ENCODE measurements around the gene LCOR.
A peak's percentile ranks its signal among the peaks of the same experiment; 100 is the strongest.
"Not testable (repeated sequence)": the region's sequence is repeated elsewhere in the genome, so short reads cannot be mapped to it uniquely, and the experiment has no call there.

LCOR gene

GRCh38 chr10:97015240-97015639 is 183.1 kb downstream of the LCOR start:
- no peak for DNase-seq

DNA sequence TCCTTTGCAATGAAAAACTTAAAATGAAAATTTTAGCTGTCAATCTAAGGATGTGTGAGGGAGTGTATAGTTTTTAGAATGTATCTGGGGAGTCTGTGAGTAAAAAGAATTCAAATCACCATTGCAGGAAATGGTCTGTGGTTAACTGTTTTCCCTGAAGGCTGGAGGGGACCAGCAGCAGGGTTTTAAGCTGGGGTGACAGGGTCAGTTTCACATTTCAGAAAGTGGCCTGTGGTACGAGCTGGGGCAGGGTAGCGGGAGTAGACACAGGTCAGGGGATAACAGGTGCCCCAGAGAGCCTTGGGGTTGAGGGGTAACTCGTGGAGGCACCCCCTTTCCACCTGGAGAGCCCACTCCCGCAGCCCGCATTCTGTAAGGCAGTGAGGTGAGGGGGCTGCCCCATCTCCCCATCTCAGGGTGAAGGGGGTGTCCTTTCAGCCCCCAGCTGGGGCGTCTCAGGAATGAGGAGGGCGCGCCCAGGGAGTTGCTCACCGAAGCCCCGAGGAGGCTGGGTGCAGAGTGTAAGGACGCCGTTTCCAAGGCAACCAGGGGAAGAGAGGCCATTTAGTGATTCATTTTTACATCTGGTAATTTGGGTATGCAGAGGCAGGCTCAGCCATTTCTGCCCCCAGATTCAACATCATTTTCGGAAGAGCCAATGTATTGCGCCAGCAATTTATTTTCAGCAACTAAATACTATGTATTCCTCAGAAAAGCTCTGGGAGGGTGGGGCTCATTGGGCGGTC is 184.8 kb downstream of the LCOR start:
- DNase-seq: no peak

DNA sequence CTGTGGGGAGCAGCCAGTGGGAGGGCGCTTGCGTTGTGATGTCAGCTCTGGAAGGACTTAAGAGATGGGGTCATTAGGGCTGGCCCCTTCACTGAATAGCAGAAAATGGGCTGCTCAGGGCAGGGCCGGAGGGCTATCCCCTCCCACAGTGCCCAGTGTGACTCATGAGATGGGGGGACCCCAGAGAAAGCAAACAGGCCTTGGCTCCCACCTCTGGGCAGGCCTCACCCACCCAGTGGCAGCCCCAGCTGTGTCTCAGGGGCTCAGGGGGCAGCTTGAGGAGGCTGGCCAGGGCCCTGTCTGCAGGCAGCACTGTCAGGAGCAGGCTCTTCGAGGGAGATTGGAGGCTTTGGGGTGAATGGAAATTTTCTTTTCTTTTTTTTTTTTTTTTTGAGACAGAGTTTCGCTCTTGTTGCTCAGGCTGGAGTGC is 185.4 kb downstream of the LCOR start:
- DNase-seq: no peak

DNA sequence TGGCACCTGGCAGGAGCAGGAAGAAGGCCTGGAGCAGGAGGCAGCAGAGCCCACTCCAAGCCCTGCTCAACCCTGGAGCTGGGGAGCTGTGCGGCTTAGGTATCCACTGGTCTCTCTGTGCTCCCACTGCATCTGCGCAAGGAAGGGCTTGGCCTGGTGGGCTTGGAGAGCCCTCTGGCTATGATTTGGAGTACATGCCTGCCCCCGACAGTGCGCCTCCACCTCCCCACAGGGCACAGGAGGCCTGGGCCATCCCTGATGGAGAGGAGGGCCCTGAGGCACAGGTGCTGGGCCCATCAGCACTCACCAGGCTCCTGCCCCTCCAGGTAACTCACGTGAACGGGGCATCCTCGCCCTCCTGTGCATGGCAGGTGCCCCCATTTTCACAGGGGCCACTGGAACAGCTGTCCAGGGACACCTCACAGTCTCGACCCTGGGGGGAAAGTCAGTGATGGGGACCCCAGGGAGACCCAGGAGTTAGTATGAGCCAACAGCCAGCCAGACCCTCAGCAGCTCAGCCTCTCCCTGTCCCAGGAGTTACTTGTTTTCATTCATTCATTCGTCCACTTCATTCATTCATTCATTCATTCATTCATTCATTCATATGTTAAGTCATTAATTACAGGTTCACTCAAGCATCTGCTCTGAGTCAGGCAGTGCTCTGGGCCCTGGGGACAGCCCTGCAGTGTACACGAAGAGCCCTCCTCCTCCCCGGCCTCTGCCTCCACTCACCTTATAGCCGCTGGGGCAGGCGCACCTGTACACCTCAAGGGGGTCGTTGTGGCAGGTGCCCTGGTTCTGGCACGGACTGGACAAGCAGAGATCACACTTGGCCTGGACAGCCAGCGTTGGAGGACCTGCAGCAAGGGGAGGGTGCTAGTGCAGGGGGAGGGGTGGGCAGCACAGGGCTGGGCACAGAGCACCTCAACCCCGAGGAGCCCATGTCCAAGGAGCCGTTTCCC is 186.4 kb downstream of the LCOR start:
- no peak for DNase-seq

DNA sequence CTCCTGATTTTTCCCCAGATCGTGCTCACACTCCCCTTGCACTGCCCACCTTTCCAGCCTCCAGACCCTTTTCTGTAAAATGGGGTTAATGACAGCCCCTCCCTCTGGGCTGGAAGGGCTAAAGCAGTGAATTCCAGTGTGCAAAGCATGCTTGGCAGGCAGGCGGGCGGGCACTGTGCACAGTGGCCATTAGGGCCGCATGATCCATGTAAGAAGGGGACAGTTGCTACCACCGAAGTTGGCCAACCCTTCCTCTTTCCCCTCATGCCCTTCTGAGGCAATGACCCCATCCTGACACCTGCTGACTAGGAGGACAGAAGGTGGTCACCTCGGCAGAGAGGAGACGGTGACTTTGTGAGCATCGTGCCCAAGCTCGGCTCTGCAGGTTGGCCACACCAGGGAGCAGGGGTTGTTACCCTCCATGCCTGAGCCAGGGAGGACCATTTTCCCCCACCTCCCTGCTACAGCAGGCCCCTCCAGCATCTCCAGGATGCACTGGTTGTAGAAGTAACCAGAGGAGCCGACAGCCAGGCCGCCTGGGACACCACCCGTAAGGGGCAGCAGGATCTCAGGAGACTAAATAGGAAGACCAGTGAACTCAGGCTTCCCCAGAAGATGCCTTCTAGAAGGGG is 187.2 kb downstream of the LCOR start:
- no peak for DNase-seq

DNA sequence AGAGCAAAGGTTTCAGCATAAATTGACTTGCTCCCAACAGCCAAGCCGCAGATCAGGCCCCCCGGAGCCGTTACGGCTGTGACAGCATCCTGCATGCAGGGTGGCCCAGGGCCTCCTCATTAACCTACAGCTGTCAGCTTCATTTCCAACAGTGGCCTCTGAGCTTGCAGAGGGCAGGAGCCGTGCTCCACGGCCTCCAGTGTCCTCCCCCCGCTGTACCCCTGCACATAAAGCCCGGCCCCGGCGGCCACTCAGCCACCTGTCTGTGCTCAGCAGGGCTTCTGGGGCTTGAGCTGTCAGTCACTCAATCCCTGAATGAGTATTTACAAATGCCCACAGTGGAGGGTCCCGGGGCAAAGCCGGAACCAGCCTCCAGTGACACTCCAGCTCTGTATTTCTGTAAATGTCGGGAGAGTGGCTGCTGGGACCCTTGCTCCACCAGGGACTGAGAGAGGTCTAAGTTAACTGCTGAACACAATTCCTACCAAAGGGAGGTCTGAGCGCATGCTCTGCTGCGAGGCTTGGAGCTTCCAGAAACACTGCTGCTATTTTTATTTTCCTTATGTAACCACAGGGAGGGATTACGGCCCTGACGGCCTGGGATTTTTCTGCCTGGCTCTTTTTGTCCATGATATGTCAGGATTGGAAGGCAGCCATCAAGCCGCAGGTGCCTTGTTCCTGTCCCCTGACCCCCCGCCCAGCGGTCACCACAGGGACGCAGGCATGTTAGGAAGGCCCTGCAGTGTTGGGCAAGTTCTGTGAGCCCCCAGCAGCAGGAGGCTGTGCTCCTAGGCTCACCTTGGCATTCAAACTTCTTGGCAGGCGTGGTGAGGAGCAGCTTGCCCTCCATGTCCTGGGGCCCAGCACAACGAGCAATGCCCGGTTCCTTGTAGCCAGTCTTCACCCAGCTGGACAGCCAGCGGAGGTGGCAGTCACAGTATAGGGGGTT is 188.6 kb downstream of the LCOR start:
- peak; percentile 9 for DNase-seq

- no peak for DNase-seq
These were observed 190.5 kb downstream of the LCOR start for GRCh38 chr10:97022616-97023015.

DNA sequence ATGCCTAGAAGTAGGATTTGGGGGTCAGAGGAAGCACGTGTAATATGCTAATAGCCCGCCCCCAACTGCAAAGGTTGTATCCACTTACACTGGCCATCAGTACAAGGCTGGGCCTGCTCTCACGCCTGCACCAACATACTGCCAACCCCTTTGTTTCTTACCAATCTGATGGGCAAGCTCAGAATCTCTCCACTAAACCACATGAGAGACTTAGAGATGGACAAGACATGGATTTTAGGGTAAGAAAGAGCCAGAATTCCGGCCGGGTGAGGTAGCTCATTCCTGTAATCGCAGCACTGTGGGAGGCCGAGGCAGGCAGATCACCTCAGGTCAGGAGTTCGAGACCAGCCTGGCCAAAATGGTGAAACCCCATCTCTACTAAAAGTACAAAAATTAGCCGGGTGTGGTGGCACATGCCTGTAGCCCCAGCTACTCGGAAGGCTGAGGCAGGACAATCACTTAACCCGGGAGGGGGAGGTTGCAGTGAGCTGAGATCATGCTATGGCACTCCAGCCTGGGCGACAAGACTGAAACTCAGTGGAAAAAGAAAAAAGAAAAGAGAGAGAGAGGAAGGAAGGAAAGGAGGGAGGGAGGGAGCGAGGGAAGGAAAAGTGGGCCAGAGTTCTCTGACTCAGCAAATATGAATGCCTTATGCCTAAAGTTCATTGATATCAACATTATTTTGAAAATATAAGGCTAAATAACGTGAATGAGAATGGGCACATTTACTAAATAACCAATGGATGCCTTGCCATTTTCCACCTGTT is 191.5 kb downstream of the LCOR start:
- peak; percentile 16 for DNase-seq

DNA sequence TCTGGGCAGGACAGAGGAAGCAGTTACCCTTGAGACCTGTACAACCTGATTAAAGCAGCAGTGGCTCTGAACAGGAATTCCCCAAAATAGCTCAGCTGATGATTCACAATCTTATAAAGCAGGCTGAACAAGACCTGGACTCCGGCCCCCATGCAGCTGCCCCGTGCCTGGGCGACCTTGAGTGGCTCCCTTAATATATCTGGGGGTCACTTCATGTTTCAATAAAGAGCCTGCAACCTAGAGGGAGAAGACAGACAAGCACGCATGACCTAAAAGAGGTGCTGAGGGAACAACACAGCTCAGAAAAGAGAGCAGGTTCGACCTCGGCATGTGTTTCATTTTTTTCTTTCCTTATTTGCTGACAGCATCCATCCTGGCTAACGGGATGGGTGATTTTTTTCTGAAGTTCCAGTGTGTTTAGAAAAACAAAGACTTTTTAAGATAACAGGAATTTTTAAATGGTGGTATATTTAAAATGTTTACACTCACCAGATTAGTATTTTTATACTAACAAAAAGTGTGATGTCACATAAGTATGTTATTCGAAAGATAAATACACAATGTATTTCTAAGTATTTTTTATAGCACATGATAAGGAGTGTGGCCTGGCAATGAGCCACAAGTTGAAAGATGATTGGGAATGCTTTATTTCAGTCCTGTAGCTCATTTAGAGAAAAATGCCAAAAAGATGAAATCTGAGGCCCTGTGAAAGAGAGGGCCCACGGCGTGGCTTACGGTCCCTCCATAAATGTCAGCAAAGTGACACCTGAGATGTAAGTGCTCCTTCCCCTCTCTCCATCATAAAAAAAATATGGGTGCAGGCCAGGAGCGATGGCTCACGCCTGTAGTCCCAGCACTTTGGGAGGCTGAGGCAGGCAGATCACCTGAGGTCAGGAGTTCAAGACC is 192.3 kb downstream of the LCOR start:
- DNase-seq: peak; percentile 51

DNA sequence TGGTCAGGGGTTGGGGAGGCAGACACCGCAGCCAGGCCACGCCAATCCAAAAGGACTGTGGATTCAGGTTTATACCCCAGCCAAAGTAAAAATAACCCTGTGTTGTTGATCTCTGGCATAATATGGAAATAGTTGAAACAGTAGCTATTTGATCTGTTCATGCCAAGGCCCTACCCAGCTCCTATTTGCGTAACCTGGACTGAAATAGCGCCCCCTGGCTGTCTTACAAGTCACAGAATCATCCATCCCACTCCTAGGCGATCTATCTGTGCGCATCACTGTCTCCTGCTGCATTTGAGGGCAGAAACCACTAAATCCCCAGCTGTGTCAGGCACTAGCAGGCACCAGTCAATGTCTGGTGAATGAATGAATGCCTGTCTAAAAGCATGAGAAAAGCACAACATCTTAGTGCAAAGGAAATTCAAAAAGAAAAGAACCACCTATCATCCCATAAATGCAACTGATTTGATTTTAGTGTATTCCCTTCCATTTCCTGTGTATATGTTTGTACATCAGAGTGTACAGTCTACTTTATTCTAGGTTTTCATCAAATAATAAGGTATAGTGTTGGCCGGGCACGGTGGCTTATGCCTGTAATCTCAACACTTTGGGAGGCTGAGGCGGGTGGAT is 193.6 kb downstream of the LCOR start:
- peak; percentile 28 for DNase-seq

GRCh38 chr10:97028126-97028831 is 196.2 kb downstream of the LCOR start:
- peak; percentile 33 for DNase-seq

GRCh38 chr10:97028832-97029178 is 196.7 kb downstream of the LCOR start:
- no peak for DNase-seq

DNA sequence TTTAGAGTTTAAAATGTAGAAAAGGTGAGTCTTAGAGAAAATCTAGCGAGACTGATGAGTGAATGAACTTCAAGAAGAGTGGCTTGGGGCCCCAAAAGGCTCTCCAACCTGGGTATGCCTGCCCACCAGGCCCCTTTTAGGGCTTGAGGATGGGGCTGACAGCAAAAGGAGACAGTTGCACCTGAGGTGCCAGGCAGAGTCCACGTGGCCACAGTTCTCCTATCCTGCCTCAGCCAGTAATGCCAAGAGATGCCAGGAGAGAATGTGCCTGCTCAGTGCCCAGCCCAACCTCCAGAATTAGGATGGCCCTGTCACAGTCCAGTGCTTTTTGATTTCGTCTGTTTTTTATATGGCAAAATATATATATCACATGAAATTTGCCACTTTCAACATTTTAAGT is 197.2 kb downstream of the LCOR start:
- no peak for DNase-seq

- no peak for DNase-seq
These were observed 198.8 kb downstream of the LCOR start for GRCh38 chr10:97030894-97031293.

- no peak for DNase-seq
These were observed 199.4 kb downstream of the LCOR start for GRCh38 chr10:97031459-97031858.

GRCh38 chr10:97032624-97033023 is 200.5 kb downstream of the LCOR start:
- DNase-seq: no peak

DNA sequence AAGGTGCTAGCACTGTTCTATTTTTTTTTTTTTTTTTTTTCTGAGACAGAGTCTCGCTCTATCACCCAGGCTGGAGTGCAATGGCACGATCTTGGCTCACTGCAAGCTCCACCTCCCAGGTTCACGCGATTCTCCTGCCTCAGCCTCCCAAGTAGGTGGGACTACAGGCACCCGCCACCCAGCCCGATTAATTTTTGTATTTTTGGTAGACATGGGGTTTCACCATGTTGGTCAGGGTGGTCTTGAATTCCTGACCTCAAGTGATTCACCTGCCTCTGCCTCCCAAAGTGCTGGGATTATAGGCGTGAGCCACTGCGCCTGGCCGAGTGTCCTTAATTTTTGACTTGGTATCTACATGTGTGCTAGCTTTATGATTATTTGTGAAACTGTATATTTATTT is 201.7 kb downstream of the LCOR start:
- not testable (repeated sequence) for DNase-seq

- no peak for DNase-seq
These were observed 202.2 kb downstream of the LCOR start for GRCh38 chr10:97034301-97034700.
